Neuronal stem cell (in vitro differentiated cells): ENCODE measurements around the gene LTBP2. TPM values are rescaled to one million over a fixed set of nuclear protein-coding genes. Genes with fewer than 3 reads are reported as not detected.
A peak's percentile ranks its signal among the peaks of the same experiment; 100 is the strongest.

ENCODE experiments used
- DNase-seq: peaks from one replicate; pipeline ENCODE4 v3.0.0-alpha.2; 2013; ENCODE audit warnings: low spot score
- H2AFZ ChIP-seq: one replicate; pipeline ENCODE4 v1.6.1; 2013; ENCODE audit warnings: mild to moderate bottlenecking, low read length, inconsistent platforms
- H2AK5ac ChIP-seq: 2 replicates; pipeline ENCODE4 v1.6.1; 2013; ENCODE audit warnings: low read depth, mild to moderate bottlenecking, inconsistent platforms, low read length, moderate library complexity, mixed read lengths
- H2BK120ac ChIP-seq: 2 replicates; pipeline ENCODE4 v1.6.1; 2013; ENCODE audit warnings: low read depth, mild to moderate bottlenecking, inconsistent platforms, low read length, moderate library complexity, mixed read lengths
- H2BK12ac ChIP-seq: one replicate; pipeline ENCODE4 v1.6.1; 2013; ENCODE audit warnings: low read length, inconsistent platforms
- H2BK15ac ChIP-seq: 2 replicates; pipeline ENCODE4 v1.6.1; 2013; ENCODE audit warnings: mild to moderate bottlenecking, low read length, inconsistent platforms, mixed read lengths
- H2BK5ac ChIP-seq: one replicate; pipeline ENCODE4 v1.6.1; 2013; ENCODE audit warnings: inconsistent platforms, mild to moderate bottlenecking, low read length, moderate library complexity
- H3K14ac ChIP-seq: one replicate; pipeline ENCODE4 v1.6.1; 2013; ENCODE audit warnings: low read length, inconsistent platforms
- H3K18ac ChIP-seq: 2 replicates; pipeline ENCODE4 v1.6.1; 2013; ENCODE audit warnings: low read length, inconsistent platforms
- H3K23ac ChIP-seq: 2 replicates; pipeline ENCODE4 v1.6.1; 2013; ENCODE audit warnings: low read depth, mild to moderate bottlenecking, mixed read lengths, low read length, inconsistent platforms; ENCODE audit not compliant: poor library complexity
- H3K27ac ChIP-seq: replicated peaks from 3 replicates; pipeline ENCODE4 v1.5.1; 2013; ENCODE audit warnings: low read length, inconsistent platforms
- H3K27me3 ChIP-seq, 3 experiments: 2 replicates each; pipeline ENCODE4 v1.6.1; 2013; ENCODE audit warnings: low read length in 3 of 3, mild to moderate bottlenecking in 2 of 3, inconsistent platforms in 1 of 3, low read depth in 1 of 3, mixed read lengths in 1 of 3, moderate library complexity in 1 of 3; ENCODE audit not compliant: control insufficient read depth in 3 of 3, insufficient read depth in 3 of 3
- H3K36me3 ChIP-seq, 2 donors: replicated peaks in 1 of 2; 2 replicates each; pipeline ENCODE4 v1.6.1; 2013; ENCODE audit warnings: low read length in 2 of 2; ENCODE audit not compliant: control insufficient read depth in 2 of 2, insufficient read depth in 2 of 2
- H3K4ac ChIP-seq: 2 replicates; pipeline ENCODE4 v1.6.1; 2013; ENCODE audit warnings: inconsistent platforms, mild to moderate bottlenecking, low read length, moderate library complexity
- H3K4me1 ChIP-seq, 2 donors: 1 replicate in 1 of 2; 2 replicates in 1 of 2; pipeline ENCODE4 v1.6.1; 2013; ENCODE audit warnings: low read length in 2 of 2, low read depth in 1 of 2; ENCODE audit not compliant: control insufficient read depth in 2 of 2, insufficient read depth in 1 of 2
- H3K4me2 ChIP-seq: one replicate; pipeline ENCODE4 v1.6.1; 2013; ENCODE audit warnings: mild to moderate bottlenecking, low read length, inconsistent platforms; ENCODE audit not compliant: insufficient read depth, poor library complexity, severe bottlenecking
- H3K4me3 ChIP-seq, 2 donors: 2 replicates each; pipeline ENCODE4 v1.5.1; 2013; ENCODE audit warnings: low read length in 2 of 2, mild to moderate bottlenecking in 2 of 2, inconsistent platforms in 1 of 2, moderate library complexity in 1 of 2
- H3K79me1 ChIP-seq: one replicate; pipeline ENCODE4 v1.6.1; 2013; ENCODE audit warnings: low read depth, mild to moderate bottlenecking, inconsistent platforms, low read length, moderate library complexity
- H3K9ac ChIP-seq: one replicate; pipeline ENCODE4 v1.6.1; 2013; ENCODE audit warnings: mild to moderate bottlenecking, low read depth, low read length, inconsistent platforms; ENCODE audit not compliant: poor library complexity
- H3K9me3 ChIP-seq, 2 donors: replicated peaks in 1 of 2; 2 replicates each; pipeline versions ENCODE3 to v1.6.1; 2013; ENCODE audit warnings: low read length in 2 of 2, mild to moderate bottlenecking in 2 of 2, inconsistent platforms in 1 of 2, low read depth in 1 of 2, mixed read lengths in 1 of 2, moderate library complexity in 1 of 2; ENCODE audit not compliant: control insufficient read depth in 2 of 2, insufficient read depth in 1 of 2
- H4K8ac ChIP-seq: one replicate; pipeline ENCODE4 v1.6.1; 2013; ENCODE audit warnings: low read depth, mild to moderate bottlenecking, inconsistent platforms, low read length, moderate library complexity
- H4K91ac ChIP-seq: one replicate; pipeline ENCODE4 v1.6.1; 2013; ENCODE audit warnings: low read length, low read depth, mild to moderate bottlenecking, inconsistent platforms; ENCODE audit not compliant: poor library complexity
- WGBS, 2 donors: extraction: QIAGEN DNeasy Blood & Tissue Kit; methylation state at CpG; one replicate each; pipeline ENCODE4 v1.1.7; 2013; ENCODE audit warnings: missing lambda C conversion rate in 2 of 2, mixed read lengths in 1 of 2; ENCODE audit not compliant: insufficient read length in 2 of 2, insufficient replicate concordance in 1 of 2; ENCODE audit errors: extremely low coverage in 2 of 2; 5-methylcytosine and 5-hydroxymethylcytosine counted together
- polyA plus RNA-seq, 2 experiments: library from polyadenylated mRNA; stranded (reverse); fragments of 200-250 nt; gene quantifications; one replicate each; pipeline ENCODE4 v1.2.3, GENCODE V29; 2013

LTBP2 gene
- 1.4 TPM for polyA plus RNA-seq (2013, experiment 1 of 2)
- 1.3 TPM for polyA plus RNA-seq (2013, experiment 2 of 2)

- peak within 1 kb of the TSS; percentile 72 for H2BK15ac ChIP-seq
- peak within 1 kb of the TSS; percentile 97 for H3K18ac ChIP-seq
- no CpG with 5 or more reads among the region's 70 CpGs for WGBS, 2 donors
- no peaks in the 10 kb centered on the region for H3K9me3 ChIP-seq
- peak within 1 kb of the TSS; percentile 18 for H3K23ac ChIP-seq
- peaks cover 16 to 57% (median 29%) of the 10 kb centered on the region in 3 experiments for H3K27me3 ChIP-seq
- H3K36me3 ChIP-seq, result no peaks in the 10 kb centered on the region
- H3K27ac ChIP-seq, result no peak within 1 kb of the TSS
- no peaks in the 10 kb centered on the region for H3K79me1 ChIP-seq
- no peak within 1 kb of the TSS for H2BK5ac ChIP-seq
- H2BK120ac ChIP-seq, result peak within 1 kb of the TSS; percentile 39
- H2AFZ ChIP-seq, result peak within 1 kb of the TSS; percentile 95
- H3K4me3 ChIP-seq, result peak within 1 kb of the TSS; percentile 43 to 85
- peaks cover 3 to 11% of the 10 kb centered on the region in 2 donors for H3K4me1 ChIP-seq
- DNase-seq, result no peak
- no peak within 1 kb of the TSS for H4K91ac ChIP-seq
- no peak within 1 kb of the TSS for H3K4ac ChIP-seq
- H2AK5ac ChIP-seq, result peak within 1 kb of the TSS; percentile 76
- no peak within 1 kb of the TSS for H2BK12ac ChIP-seq
- H3K9ac ChIP-seq, result peak within 1 kb of the TSS; percentile 86
- H3K4me2 ChIP-seq, result peak within 1 kb of the TSS; percentile 80
- H3K14ac ChIP-seq, result peak within 1 kb of the TSS; percentile 92
- no peak within 1 kb of the TSS for H4K8ac ChIP-seq
Measured at GRCh38 chr14:74611650-74612349, at the start of gene LTBP2. Gene LTBP2, minus strand, starts transcription at chr14:74612237. Its CDS starts 293 bp downstream, at chr14:74611944.

GRCh38 chr14:74660863-74661262 lies 48.8 kb upstream of the LTBP2 start:
- H3K14ac ChIP-seq, result no peak overlapping the region
- no peak overlapping the region for H3K4me3 ChIP-seq
- no peak overlapping the region for H2AK5ac ChIP-seq
- no peaks in the 10 kb centered on the region for H3K9me3 ChIP-seq
- no peak overlapping the region for H4K8ac ChIP-seq
- no peak overlapping the region for H3K4me2 ChIP-seq
- H2BK120ac ChIP-seq, result no peak overlapping the region
- no peak overlapping the region for H2AFZ ChIP-seq
- WGBS, 2 donors, result no CpG with 5 or more reads among the region's 5 CpGs
- no peak overlapping the region for H2BK15ac ChIP-seq
- H2BK5ac ChIP-seq, result no peak overlapping the region
- DNase-seq, result no peak
- no peak overlapping the region for H2BK12ac ChIP-seq
- no peak overlapping the region for H3K18ac ChIP-seq
- H3K4me1 ChIP-seq, result no peaks in the 10 kb centered on the region
- H3K36me3 ChIP-seq, result peaks cover 18 to 84% of the 10 kb centered on the region in 2 donors
- no peak overlapping the region for H3K23ac ChIP-seq
- no peak overlapping the region for H4K91ac ChIP-seq
- H3K27me3 ChIP-seq, result no peaks in the 10 kb centered on the region
- H3K27ac ChIP-seq, result no peak overlapping the region
- no peaks in the 10 kb centered on the region for H3K79me1 ChIP-seq
- H3K9ac ChIP-seq, result no peak overlapping the region
- H3K4ac ChIP-seq, result no peak overlapping the region

GRCh38 chr14:74660167-74660566 lies 48.1 kb upstream of the LTBP2 start:
- no CpG with 5 or more reads among the region's 3 CpGs for WGBS, 2 donors
- H3K23ac ChIP-seq, result no peak overlapping the region
- DNase-seq, result no peak
- no peaks in the 10 kb centered on the region for H3K79me1 ChIP-seq
- no peak overlapping the region for H2BK15ac ChIP-seq
- no peak overlapping the region for H2BK120ac ChIP-seq
- H2AK5ac ChIP-seq, result no peak overlapping the region
- no peak overlapping the region for H3K14ac ChIP-seq
- no peaks in the 10 kb centered on the region for H3K4me1 ChIP-seq
- peaks cover 18 to 77% of the 10 kb centered on the region in 2 donors for H3K36me3 ChIP-seq
- H3K18ac ChIP-seq, result no peak overlapping the region
- H4K91ac ChIP-seq, result no peak overlapping the region
- H4K8ac ChIP-seq, result no peak overlapping the region
- H2BK5ac ChIP-seq, result no peak overlapping the region
- H3K4me3 ChIP-seq, result no peak overlapping the region
- H3K27me3 ChIP-seq, result no peaks in the 10 kb centered on the region
- H3K9me3 ChIP-seq, result no peaks in the 10 kb centered on the region
- H3K4ac ChIP-seq, result no peak overlapping the region
- no peak overlapping the region for H3K27ac ChIP-seq
- no peak overlapping the region for H2AFZ ChIP-seq
- no peak overlapping the region for H3K4me2 ChIP-seq
- H2BK12ac ChIP-seq, result no peak overlapping the region
- no peak overlapping the region for H3K9ac ChIP-seq

GRCh38 chr14:74658535-74659131 lies 46.6 kb upstream of the LTBP2 start:
- no peak overlapping the region for H2AFZ ChIP-seq
- H3K4me2 ChIP-seq, result no peak overlapping the region
- no peak overlapping the region for H2AK5ac ChIP-seq
- H3K4me1 ChIP-seq, result no peaks in the 10 kb centered on the region
- H2BK120ac ChIP-seq, result no peak overlapping the region
- no peak overlapping the region for H3K27ac ChIP-seq
- no peak overlapping the region for H4K91ac ChIP-seq
- no peak overlapping the region for H2BK15ac ChIP-seq
- H3K23ac ChIP-seq, result no peak overlapping the region
- no peaks in the 10 kb centered on the region for H3K9me3 ChIP-seq
- no peak overlapping the region for H3K14ac ChIP-seq
- H3K36me3 ChIP-seq, result peaks cover 13 to 65% of the 10 kb centered on the region in 2 donors
- no peak overlapping the region for H3K4me3 ChIP-seq
- no peak overlapping the region for H4K8ac ChIP-seq
- H2BK12ac ChIP-seq, result no peak overlapping the region
- H3K18ac ChIP-seq, result no peak overlapping the region
- H3K27me3 ChIP-seq, result no peaks in the 10 kb centered on the region
- no CpG with 5 or more reads among the region's 1 CpG for WGBS, 2 donors
- no peak for DNase-seq
- no peak overlapping the region for H2BK5ac ChIP-seq
- H3K79me1 ChIP-seq, result no peaks in the 10 kb centered on the region
- no peak overlapping the region for H3K4ac ChIP-seq
- H3K9ac ChIP-seq, result no peak overlapping the region
